Left cardiac atrium (tissue), 4 donors: ENCODE results near the gene ADD3. TPM values are rescaled to one million over a fixed set of nuclear protein-coding genes. Genes with fewer than 3 reads are reported as not detected.

ENCODE experiments used
- ATAC-seq, 2 donors: fragments of 200-7000 bp; cut with Tn5 transposase; one replicate each; pipeline ENCODE4 v1.9.1; 2020; ENCODE audit warnings: mild to moderate bottlenecking in 2 of 2, moderate library complexity in 2 of 2
- DNase-seq: peaks from one replicate; pipeline ENCODE4 v3.0.0-alpha.2; 2020
- intact Hi-C, 2 donors: fragments of 100-400 bp; cut with DNase I; formaldehyde crosslinking; loops; one replicate each; pipeline versions ENCODE4 v1.14.1 to v1.15.1; 2022 to 2023
- total RNA-seq, 2 donors: library from RNA; stranded (reverse); fragmentation: NEBNext Ultra II Directional; extraction: Animal tissue kit (Norgen Biotek cat#: 25700); gene quantifications; one replicate each; pipeline ENCODE4 v1.2.1, GENCODE V29; 2021
- donor health status: DM: no; HTN: yes; CAD: no.
- donor health status: DM: no; HTN: yes; CAD: no; lungs with severe emphysema.
- donor health status: DM: yes; HTN: yes; CAD: no.
- donor health status: Dilated cardiomyopathy.

Gene ADD3
- total RNA-seq, 2 donors from 2014 or later = 75.2 to 125 TPM

DNA sequence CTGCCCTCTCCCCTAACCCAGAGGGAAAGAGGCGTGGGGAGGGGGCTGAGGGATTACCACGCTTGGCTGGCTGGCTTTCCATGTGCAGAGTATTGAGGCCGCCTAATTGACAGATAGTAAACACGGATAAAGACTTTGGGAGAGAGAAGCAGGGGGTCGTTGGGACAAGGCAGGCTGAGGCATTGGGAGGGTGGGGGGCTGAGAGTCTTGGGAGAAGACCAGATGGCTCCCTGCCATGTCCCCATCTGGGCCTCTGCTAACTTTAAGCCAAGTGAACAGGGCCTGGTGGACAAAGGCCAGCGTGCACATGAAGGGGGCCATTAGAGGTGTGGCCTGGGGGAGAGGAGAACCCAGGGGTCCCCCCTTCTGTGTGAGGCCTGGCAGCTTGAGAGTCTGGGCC is 144.2 kb downstream of the ADD3 start:
- no peak for ATAC-seq
- DNase-seq = no peak
- intact Hi-C loops = no loop called here

- no peak for DNase-seq
- no peak for ATAC-seq
- intact Hi-C loops = no loop called here
Measured at GRCh38 chr10:110153396-110153795, 145.6 kb downstream of the ADD3 start.

DNA sequence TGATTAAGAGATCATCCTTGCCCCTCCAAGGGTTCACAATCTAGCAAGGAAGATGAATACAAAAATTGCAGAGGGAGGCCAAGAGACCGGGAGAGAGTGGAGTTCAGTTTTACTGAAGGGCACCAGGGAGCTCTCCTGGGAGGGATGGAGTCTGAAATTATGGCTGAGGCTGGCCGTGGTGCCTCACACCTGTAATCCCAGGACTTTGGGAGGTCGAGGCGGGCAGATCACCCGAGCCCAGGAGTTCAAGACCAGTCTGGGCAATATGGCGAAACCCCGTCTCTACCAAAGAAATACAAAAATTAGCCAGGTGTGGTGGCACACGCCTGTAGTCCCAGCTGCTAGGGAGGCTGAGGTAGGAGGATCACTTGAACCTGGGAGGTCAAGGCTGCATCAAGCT is 148.3 kb downstream of the ADD3 start:
- ATAC-seq = no peak
- no peak for DNase-seq
- intact Hi-C loops = no loop called here

- intact Hi-C loops = no loop called here
- ATAC-seq = no peak
Measured at GRCh38 chr10:110158051-110159005, 150.5 kb downstream of the ADD3 start.

DNA sequence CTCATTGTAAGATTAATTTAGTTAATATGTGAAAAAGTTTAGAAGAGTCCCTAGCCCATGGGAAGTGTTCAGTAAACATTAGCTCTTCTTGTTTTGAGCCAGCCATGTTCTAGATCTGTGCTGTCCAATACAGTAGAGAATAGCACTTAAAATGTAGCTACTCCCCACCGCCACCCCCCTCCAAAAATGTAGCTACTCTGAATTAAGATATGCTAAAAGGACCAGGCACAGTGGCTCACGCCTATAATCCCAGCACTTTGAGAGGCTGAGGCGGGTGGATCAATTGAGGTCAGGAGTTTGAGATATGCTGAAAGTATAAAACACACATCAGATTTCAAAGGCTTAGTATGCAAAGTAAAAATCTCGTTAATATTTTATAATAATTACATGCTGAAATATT is 152.3 kb downstream of the ADD3 start:
- DNase-seq = no peak
- ATAC-seq = no peak
- intact Hi-C loops = no loop called here

More at GRCh38 chr10:110158051-110159005, 150.5 kb downstream of the ADD3 start:
- DNase-seq = no peak

DNA sequence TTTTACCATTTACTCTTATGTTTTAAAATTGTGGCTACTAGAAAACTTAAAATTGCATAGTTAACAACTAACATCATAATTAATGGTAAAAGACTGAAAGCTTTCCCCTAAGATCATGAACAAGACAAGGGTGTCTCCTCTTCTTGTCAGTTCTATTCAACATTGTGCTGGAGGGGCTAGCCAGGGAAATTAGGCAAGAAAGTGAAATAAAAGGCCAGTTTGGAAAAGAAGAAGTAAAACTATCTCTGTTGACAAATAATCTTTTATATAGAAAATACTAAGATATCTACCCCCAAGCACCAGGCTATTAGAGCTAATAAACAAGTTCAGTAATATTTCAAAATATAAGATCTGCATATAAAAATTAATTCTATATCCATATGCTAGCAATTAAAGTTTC is 152.7 kb downstream of the ADD3 start:
- intact Hi-C loops = no loop called here
- no peak for DNase-seq
- no peak for ATAC-seq

- intact Hi-C loops = no loop called here
- DNase-seq (no peak), ATAC-seq (no peak)
Measured at GRCh38 chr10:110162741-110163145, 155.0 kb downstream of the ADD3 start.

DNA sequence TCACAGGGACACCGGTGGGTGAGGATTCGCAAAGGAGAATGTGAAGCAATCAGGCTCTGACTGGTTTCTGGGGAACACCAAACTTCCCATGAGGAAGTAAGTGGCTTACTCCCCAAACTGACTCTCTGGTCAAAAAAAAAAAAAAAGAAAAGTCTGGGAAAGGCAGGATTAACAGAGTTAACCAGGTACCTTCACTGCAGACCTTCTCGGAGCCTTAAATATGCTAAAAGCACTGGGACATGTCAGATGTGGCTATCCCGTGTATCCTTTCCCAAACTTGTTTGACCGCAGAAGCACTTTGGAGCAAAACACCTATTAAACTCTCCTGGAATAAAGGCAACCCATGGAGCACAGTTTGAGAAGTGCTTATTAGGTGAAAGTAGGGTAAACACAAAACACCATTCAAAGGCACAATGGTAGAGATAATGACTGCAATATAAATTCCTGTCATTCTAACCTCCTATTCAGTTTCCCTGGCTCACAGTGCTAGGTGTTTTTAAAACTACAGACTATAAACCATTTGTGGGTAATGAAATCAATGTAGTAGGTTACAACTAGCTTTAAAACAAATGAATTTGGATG is 155.5 kb downstream of the ADD3 start:
- DNase-seq (no peak), ATAC-seq (no peak)
- intact Hi-C loops = no loop called here

GRCh38 chr10:110163841-110164240 is 156.1 kb downstream of the ADD3 start:
- no peak for DNase-seq
- intact Hi-C loops = no loop called here
- ATAC-seq = no peak

- ATAC-seq (no peak), DNase-seq (no peak)
- intact Hi-C loops = no loop called here
Measured at GRCh38 chr10:110165239-110165638, 157.5 kb downstream of the ADD3 start.

DNA sequence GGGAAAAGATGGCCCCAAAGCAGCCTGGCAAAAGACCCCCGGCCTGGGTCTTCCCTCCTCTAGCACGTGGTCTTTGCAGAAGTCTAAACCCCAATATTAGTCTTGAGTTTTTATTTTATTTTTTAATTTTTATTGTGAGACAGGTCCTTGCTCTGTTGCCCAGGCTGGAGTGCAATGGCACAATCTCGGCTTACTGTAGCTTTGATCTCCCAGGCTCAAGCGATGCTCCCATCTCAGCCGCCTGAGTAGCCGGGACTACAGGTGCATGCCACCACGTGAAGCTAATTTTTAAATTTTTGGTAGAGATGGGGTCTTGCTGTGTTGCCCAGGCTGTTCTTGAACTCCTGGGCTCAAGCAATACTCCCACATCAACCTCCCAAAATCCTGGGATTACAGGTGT is 159.4 kb downstream of the ADD3 start:
- intact Hi-C loops = no loop called here
- DNase-seq (no peak), ATAC-seq (no peak)

DNA sequence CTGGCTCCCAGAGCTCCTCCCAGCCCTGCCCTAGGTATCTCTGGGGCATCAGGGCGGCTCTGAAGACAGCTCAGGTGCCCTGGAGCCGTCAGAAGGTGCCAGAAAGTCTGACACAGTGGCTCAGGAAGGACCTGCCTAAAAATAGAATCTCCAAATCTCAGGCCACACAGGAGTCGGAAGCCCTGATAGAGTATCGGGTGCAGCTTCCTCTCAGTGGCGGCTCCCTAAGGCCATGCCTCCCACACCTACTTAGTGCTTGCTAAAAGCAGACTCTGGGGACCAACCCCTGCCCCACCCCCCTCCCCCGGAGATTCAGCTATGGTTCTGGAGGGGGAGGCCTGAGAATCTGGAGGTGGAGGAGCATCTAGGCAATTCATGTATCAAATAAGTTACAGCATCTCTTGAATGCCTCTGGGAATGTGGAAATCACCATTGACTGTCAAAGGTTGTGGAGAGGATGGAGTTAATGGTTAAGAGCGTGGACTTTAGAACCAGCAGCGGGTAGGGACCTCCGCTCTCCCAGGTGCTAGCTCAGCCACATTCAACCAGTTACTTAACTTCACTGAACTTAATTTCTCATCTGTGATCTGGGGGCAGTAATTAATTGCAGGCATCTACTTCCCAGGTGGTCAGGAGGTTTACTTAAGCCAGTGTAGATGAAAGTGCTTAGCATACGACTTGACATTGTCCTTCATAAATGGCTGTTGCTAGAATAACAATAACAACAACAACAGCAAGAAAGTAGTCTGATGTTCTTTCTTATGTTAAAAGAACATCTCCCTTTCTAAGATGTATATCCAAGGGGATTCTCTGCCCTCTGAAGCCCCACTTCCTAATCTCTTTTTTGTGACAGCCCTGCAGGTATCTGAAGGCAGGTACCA is 161.1 kb downstream of the ADD3 start:
- ATAC-seq = peak; percentile 44 to 70
- intact Hi-C loops = no loop called here
- DNase-seq = no peak

- intact Hi-C loops = no loop called here
- no peak for ATAC-seq
- DNase-seq = no peak
Measured at GRCh38 chr10:110169586-110169985, 161.8 kb downstream of the ADD3 start.

- intact Hi-C loops = no loop called here
- DNase-seq (peak; percentile 37), ATAC-seq (peak in 1 of 2 donors; percentile 44)
Measured at GRCh38 chr10:110170142-110170971, 162.6 kb downstream of the ADD3 start.

DNA sequence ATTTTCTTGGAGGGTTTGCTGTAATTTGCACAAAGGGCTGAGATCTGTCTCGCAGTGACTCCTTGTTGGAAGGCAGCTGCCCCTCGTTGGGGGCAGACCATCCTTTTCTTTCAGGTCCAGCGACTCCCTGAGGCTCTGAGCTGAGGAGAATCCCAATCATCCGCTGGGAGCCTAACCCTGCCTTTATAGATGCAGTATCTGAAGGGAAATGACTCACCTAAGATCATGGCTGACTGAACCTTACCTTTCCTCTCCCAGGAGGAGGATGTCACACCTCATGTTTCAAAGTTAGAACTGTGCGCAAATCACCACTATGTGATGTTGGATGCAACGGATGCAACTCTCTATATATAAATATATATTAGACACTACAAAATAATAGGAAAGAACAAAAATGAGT is 163.2 kb downstream of the ADD3 start:
- intact Hi-C loops = no loop called here
- DNase-seq (no peak), ATAC-seq (no peak)

- no peak for ATAC-seq
Measured at GRCh38 chr10:110172155-110172554, 164.4 kb downstream of the ADD3 start.

GRCh38 chr10:110174201-110174600 is 166.4 kb downstream of the ADD3 start:
- intact Hi-C loops = no loop called here
- ATAC-seq = no peak
- no peak for DNase-seq

More at GRCh38 chr10:110172155-110172554, 164.4 kb downstream of the ADD3 start:
- intact Hi-C loops = no loop called here
- no peak for DNase-seq

DNA sequence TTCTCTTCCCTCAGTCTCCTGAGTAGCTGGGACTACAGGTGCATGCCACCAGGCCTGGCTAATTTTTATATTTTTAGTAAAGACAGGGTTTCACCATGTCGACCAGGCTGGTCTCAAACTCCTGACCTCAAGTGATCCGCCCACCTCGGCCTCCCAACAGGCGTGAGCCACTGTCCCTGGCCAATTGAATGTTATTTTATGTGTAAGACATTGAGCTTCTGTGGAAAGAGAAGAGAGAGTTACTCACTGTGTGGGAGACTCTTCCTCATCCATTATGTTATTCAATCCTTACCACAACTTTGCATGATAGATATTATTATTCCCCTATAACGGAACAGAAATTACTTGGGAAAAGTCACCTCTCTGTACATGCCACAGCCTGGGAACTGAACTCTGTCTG is 167.0 kb downstream of the ADD3 start:
- DNase-seq (no peak), ATAC-seq (no peak)
- intact Hi-C loops = no loop called here

- intact Hi-C loops = no loop called here
- DNase-seq (no peak), ATAC-seq (peak; percentile 61 to 83)
Measured at GRCh38 chr10:110175406-110175805, 167.6 kb downstream of the ADD3 start.
